ENCODE results near the gene ARAF.
"Not testable (repeated sequence)": the region's sequence is repeated elsewhere in the genome, so short reads cannot be mapped to it uniquely, and the experiment has no call there.

The ARAF gene

GRCh38 chrX:47560934-47561658 lies at the start of gene ARAF:
Gene ARAF, plus strand, starts transcription at chrX:47561205. Its CDS starts 1,763 bp downstream, at chrX:47562968.
- no peak for TF ChIP-seq CTCF (IDR thresholded peaks at IDR 0.05; ENCODE audit: low read depth, low read length, missing control alignments)
- peak; percentile 98 for DNase-seq (ENCODE audit: low read depth)
- H3K4me3 ChIP-seq (ENCODE audit: low read depth, low read length) = peak within 1 kb of the TSS; percentile 85

GRCh38 chrX:47512383-47512782 lies 48.6 kb upstream of the ARAF start:
- DNase-seq (ENCODE audit: low read depth); H3K4me3 ChIP-seq (ENCODE audit: low read depth, low read length): not testable (repeated sequence)

- DNase-seq (ENCODE audit: low read depth) = not testable (repeated sequence)
- H3K4me3 ChIP-seq (ENCODE audit: low read depth, low read length) = peak overlapping the region; percentile 36
These were observed 47.7 kb upstream of the ARAF start for GRCh38 chrX:47513034-47513965.

GRCh38 chrX:47514533-47515235 lies 46.3 kb upstream of the ARAF start:
- H3K4me3 ChIP-seq (ENCODE audit: low read depth, low read length) = no peak overlapping the region
- no peak for DNase-seq (ENCODE audit: low read depth)
- no peak for TF ChIP-seq CTCF (IDR thresholded peaks at IDR 0.05; ENCODE audit: low read depth, low read length, missing control alignments)

GRCh38 chrX:47515941-47516665 lies 44.9 kb upstream of the ARAF start:
- no peak overlapping the region for H3K4me3 ChIP-seq (ENCODE audit: low read depth, low read length)
- no peak for DNase-seq (ENCODE audit: low read depth)
- no peak for TF ChIP-seq CTCF (IDR thresholded peaks at IDR 0.05; ENCODE audit: low read depth, low read length, missing control alignments)

GRCh38 chrX:47518144-47518543 lies 42.9 kb upstream of the ARAF start:
- H3K4me3 ChIP-seq (ENCODE audit: low read depth, low read length) = no peak overlapping the region
- TF ChIP-seq CTCF (IDR thresholded peaks at IDR 0.05; ENCODE audit: low read depth, low read length, missing control alignments) = no peak
- DNase-seq (ENCODE audit: low read depth) = no peak

- peak; percentile 16 for DNase-seq (ENCODE audit: low read depth)
- H3K4me3 ChIP-seq (ENCODE audit: low read depth, low read length) = peak overlapping the region; percentile 51
- TF ChIP-seq CTCF (IDR thresholded peaks at IDR 0.05; ENCODE audit: low read depth, low read length, missing control alignments) = peak; percentile 77
These were observed 37.7 kb upstream of the ARAF start for GRCh38 chrX:47523297-47523696.
